HEK293 (cell line): Measurements from ENCODE around the gene EVI5L.

Experiments used
- CTCF ChIA-PET: fragments of 350-600 bp; formaldehyde crosslinking; extraction: SDS; loops from one replicate; lab custom pipeline; 2021; ENCODE audit warnings: antibody characterized with exemption; lab: Yijun Ruan, JAX
- POLR2A ChIA-PET: fragments of 300-600 bp; formaldehyde crosslinking; extraction: SDS; loops from one replicate; lab custom pipeline; 2020; ENCODE audit warnings: antibody characterized with exemption, inconsistent platforms; lab: Yijun Ruan, JAX
- H3K27ac ChIP-seq: fragments of 200-500 bp; sonication (Bioruptor generic); 2 replicates; pipeline ENCODE4 v1.5.1; 2014; ENCODE audit warnings: low read depth, low read length, control low read depth, inconsistent platforms; ENCODE audit errors: extremely low read depth
- H3K36me3 ChIP-seq, 2 experiments: fragments of 200-500 bp in 1 of 2; sonication (Bioruptor generic) in 1 of 2; 1 replicate in 1 of 2; 2 replicates in 1 of 2; pipeline ENCODE4 v1.5.1; 2014 to 2017; ENCODE audit warnings: inconsistent platforms in 2 of 2, low read length in 2 of 2; ENCODE audit not compliant: control insufficient read depth in 2 of 2, insufficient read depth in 1 of 2
- H3K4me1 ChIP-seq: fragments of 200-500 bp; sonication (Bioruptor generic); 2 replicates; pipeline ENCODE4 v1.5.1; 2014; ENCODE audit warnings: mild to moderate bottlenecking, low read length, inconsistent platforms; ENCODE audit not compliant: control insufficient read depth, insufficient read depth
- H3K4me3 ChIP-seq: 2 replicates; pipeline ENCODE4 v1.5.1; 2011; ENCODE audit warnings: low read depth, mild to moderate bottlenecking, control low read depth, low read length, moderate library complexity
- H3K9me3 ChIP-seq: fragments of 200-500 bp; sonication (Bioruptor generic); 2 replicates; pipeline ENCODE4 v1.5.1; 2014; ENCODE audit warnings: low read depth, low read length, inconsistent platforms; ENCODE audit not compliant: control insufficient read depth, insufficient read depth
- BCL11A ChIP-seq: fragments of 450-650 bp; formaldehyde crosslinking; IDR thresholded peaks from 2 replicates; pipeline ENCODE4 v1.5.1; 2016; ENCODE audit warnings: low read depth, missing biosample characterization, missing genetic modification characterization
- KLF16 ChIP-seq: fragments of 450-650 bp; formaldehyde crosslinking; IDR thresholded peaks from 2 replicates; pipeline ENCODE4 v1.5.1; 2017; ENCODE audit warnings: missing biosample characterization, missing genetic modification characterization
- MEIS1 ChIP-seq: sonication (generic); formaldehyde crosslinking; IDR thresholded peaks from 2 replicates; pipeline ENCODE4 v1.8.1; 2022; ENCODE audit warnings: missing genetic modification reagents, mild to moderate bottlenecking, borderline replicate concordance
- OSR2 ChIP-seq: fragments of 450-650 bp; formaldehyde crosslinking; IDR thresholded peaks from 2 replicates; pipeline ENCODE4 v1.5.1; 2016; ENCODE audit warnings: missing biosample characterization, missing genetic modification characterization
- PATZ1 ChIP-seq: fragments of 450-650 bp; formaldehyde crosslinking; IDR thresholded peaks from 2 replicates; pipeline ENCODE4 v1.5.1; 2016; ENCODE audit warnings: missing biosample characterization, missing genetic modification characterization
- PRDM1 ChIP-seq: fragments of 450-650 bp; formaldehyde crosslinking; IDR thresholded peaks from 2 replicates; pipeline ENCODE4; 2016; ENCODE audit warnings: missing biosample characterization, missing genetic modification characterization
- RBAK ChIP-seq: fragments of 450-650 bp; formaldehyde crosslinking; IDR thresholded peaks from 2 replicates; pipeline ENCODE4 v1.5.1; 2016; ENCODE audit warnings: missing biosample characterization, missing genetic modification characterization
- SCRT2 ChIP-seq: fragments of 450-650 bp; formaldehyde crosslinking; IDR thresholded peaks from 2 replicates; pipeline ENCODE4 v1.5.1; 2016; ENCODE audit warnings: missing biosample characterization, missing genetic modification characterization
- SP2 ChIP-seq: fragments of 450-650 bp; formaldehyde crosslinking; IDR thresholded peaks from 2 replicates; pipeline ENCODE4 v1.5.1; 2016; ENCODE audit warnings: missing biosample characterization, missing genetic modification characterization
- SP3 ChIP-seq: fragments of 450-650 bp; formaldehyde crosslinking; IDR thresholded peaks from 2 replicates; pipeline ENCODE4 v1.5.1; 2016; ENCODE audit warnings: missing biosample characterization, missing genetic modification characterization
- ZNF112 ChIP-seq: fragments of 450-650 bp; formaldehyde crosslinking; IDR thresholded peaks from 2 replicates; pipeline ENCODE4 v1.5.0; 2017; ENCODE audit warnings: missing biosample characterization, missing genetic modification characterization
- ZNF133 ChIP-seq: fragments of 450-650 bp; formaldehyde crosslinking; IDR thresholded peaks from 2 replicates; pipeline ENCODE4 v1.5.1; 2016; ENCODE audit warnings: missing biosample characterization, missing genetic modification characterization
- ZNF138 ChIP-seq: fragments of 450-650 bp; formaldehyde crosslinking; IDR thresholded peaks from 2 replicates; pipeline ENCODE4 v1.5.1; 2016; ENCODE audit warnings: missing biosample characterization, missing genetic modification characterization, borderline replicate concordance
- ZNF169 ChIP-seq: fragments of 450-650 bp; formaldehyde crosslinking; IDR thresholded peaks from 2 replicates; pipeline ENCODE4 v1.5.1; 2016; ENCODE audit warnings: missing biosample characterization, missing genetic modification characterization
- ZNF184 ChIP-seq: fragments of 450-650 bp; IDR thresholded peaks from 2 replicates; pipeline ENCODE4 v1.5.1; 2018; ENCODE audit warnings: missing biosample characterization, mild to moderate bottlenecking, missing genetic modification characterization
- ZNF211 ChIP-seq: fragments of 450-650 bp; formaldehyde crosslinking; IDR thresholded peaks from 2 replicates; pipeline ENCODE4 v1.5.1; 2016; ENCODE audit warnings: low read depth, missing biosample characterization, missing genetic modification characterization
- ZNF398 ChIP-seq: fragments of 450-650 bp; formaldehyde crosslinking; IDR thresholded peaks from 2 replicates; pipeline ENCODE4 v1.5.1; 2017; ENCODE audit warnings: missing biosample characterization, missing genetic modification characterization
- ZNF530 ChIP-seq: fragments of 450-650 bp; formaldehyde crosslinking; IDR thresholded peaks from 2 replicates; pipeline ENCODE4 v1.5.1; 2016; ENCODE audit warnings: low read depth, missing biosample characterization, missing genetic modification characterization
- ZNF561 ChIP-seq: fragments of 450-650 bp; IDR thresholded peaks from 2 replicates; pipeline ENCODE4 v1.5.1; 2018; ENCODE audit warnings: missing biosample characterization, missing genetic modification characterization, borderline replicate concordance
- ZNF621 ChIP-seq: fragments of 450-650 bp; formaldehyde crosslinking; IDR thresholded peaks from 2 replicates; pipeline ENCODE4 v1.5.1; 2017; ENCODE audit warnings: missing biosample characterization, missing genetic modification characterization
- ZNF624 ChIP-seq: fragments of 450-650 bp; formaldehyde crosslinking; IDR thresholded peaks from 2 replicates; pipeline ENCODE4 v1.5.1; 2017; ENCODE audit warnings: missing biosample characterization, missing genetic modification characterization
- ZNF654 ChIP-seq: fragments of 450-650 bp; formaldehyde crosslinking; IDR thresholded peaks from 2 replicates; pipeline ENCODE4 v1.5.1; 2016; ENCODE audit warnings: low read depth, missing biosample characterization, missing genetic modification characterization
- ZNF677 ChIP-seq: fragments of 450-650 bp; IDR thresholded peaks from 2 replicates; pipeline ENCODE4 v1.5.0; 2018; ENCODE audit warnings: missing biosample characterization, mild to moderate bottlenecking, missing genetic modification characterization, moderate library complexity
- ZNF76 ChIP-seq: fragments of 450-650 bp; formaldehyde crosslinking; IDR thresholded peaks from 2 replicates; pipeline ENCODE4; 2016; ENCODE audit warnings: low read depth, missing biosample characterization, missing genetic modification characterization, borderline replicate concordance
- ZNF830 ChIP-seq: fragments of 450-650 bp; IDR thresholded peaks from 2 replicates; pipeline ENCODE4 v1.5.0; 2018; ENCODE audit warnings: missing biosample characterization, missing genetic modification characterization, low read depth, mild to moderate bottlenecking, moderate library complexity
- ZNF843 ChIP-seq: fragments of 450-650 bp; formaldehyde crosslinking; IDR thresholded peaks from 2 replicates; pipeline ENCODE4 v1.5.1; 2016; ENCODE audit warnings: missing biosample characterization, missing genetic modification characterization

Gene EVI5L

GRCh38 chr19:7784856-7785255, 45.2 kb upstream of the EVI5L start:
- TF ChIP-seq SP3 (tag by site-specific recombination) (no peak), ZNF184 (tag by site-specific recombination) (peak; percentile 97)
- POLR2A ChIA-PET, result no interaction called here
- Histone ChIP-seq H3K4me1 (no peaks in the 10 kb centered on the region), H3K9me3 (no peaks in the 10 kb centered on the region), H3K36me3 (no peaks in the 10 kb centered on the region), H3K27ac (no peak overlapping the region), H3K4me3 (no peak overlapping the region)
- CTCF ChIA-PET, result interaction anchor here (0.9 to 1.8 kb wide), 2 partner anchors 11 to 16 kb away, joined by 3 to 4 read pairs; no protein-coding TSS in a partner anchor

- no peaks in the 10 kb centered on the region for H3K9me3 ChIP-seq
- ChIA-PET CTCF (interaction anchor here (0.7 kb wide), 1 partner anchor 106 kb away, joined by 4 read pairs; the partner anchor contains the start of gene TRAPPC5), POLR2A (no interaction called here)
- H3K36me3 ChIP-seq, result no peaks in the 10 kb centered on the region
- H3K4me3 ChIP-seq, result no peak overlapping the region
- no peak overlapping the region for H3K27ac ChIP-seq
- TF ChIP-seq ZNF169 (no peak), ZNF211 (tag by site-specific recombination) (no peak), BCL11A (tag by site-specific recombination) (no peak), PRDM1 (tag by site-specific recombination) (no peak), ZNF138 (tag by site-specific recombination) (no peak), SCRT2 (tag by site-specific recombination) (no peak), SP2 (tag by site-specific recombination) (no peak), MEIS1 (CRISPR knock-in tag) (no peak), PATZ1 (tag by site-specific recombination) (no peak), ZNF530 (tag by site-specific recombination) (no peak), ZNF830 (tag by site-specific recombination) (no peak), ZNF621 (tag by site-specific recombination) (no peak), ZNF677 (tag by site-specific recombination) (no peak), ZNF76 (tag by site-specific recombination) (no peak), ZNF398 (tag by site-specific recombination) (no peak)
- no peaks in the 10 kb centered on the region for H3K4me1 ChIP-seq
These were observed 42.9 kb upstream of the EVI5L start for GRCh38 chr19:7787141-7787540.

- ChIA-PET CTCF (no interaction called here), POLR2A (no interaction called here)
- no peaks in the 10 kb centered on the region for H3K9me3 ChIP-seq
- no peaks in the 10 kb centered on the region for H3K4me1 ChIP-seq
- H3K4me3 ChIP-seq, result no peak overlapping the region
- no peak for TF ChIP-seq ZNF843 (tag by site-specific recombination)
- no peak for TF ChIP-seq ZNF133 (tag by site-specific recombination)
- no peak for TF ChIP-seq ZNF112 (tag by site-specific recombination)
- TF ChIP-seq ZNF654 (tag by site-specific recombination), result no peak
- TF ChIP-seq RBAK (tag by site-specific recombination), result no peak
- TF ChIP-seq ZNF621 (tag by site-specific recombination), result no peak
- no peak for TF ChIP-seq OSR2 (tag by site-specific recombination)
- no peak for TF ChIP-seq ZNF561 (tag by site-specific recombination)
- no peak for TF ChIP-seq ZNF830 (tag by site-specific recombination)
- no peak for TF ChIP-seq KLF16 (tag by site-specific recombination)
- TF ChIP-seq ZNF624 (tag by site-specific recombination), result no peak
- H3K27ac ChIP-seq, result no peak overlapping the region
- H3K36me3 ChIP-seq, result no peaks in the 10 kb centered on the region
These were observed 42.3 kb upstream of the EVI5L start for GRCh38 chr19:7787602-7788177.
